HL-60 (cell line): ENCODE results near the gene FHIT.

Experiments used
- DNase-seq, 2 experiments: peaks; one replicate each; pipeline ENCODE4 v3.0.0-alpha.2; 2010 to 2020; ENCODE audit warnings: low read depth in 1 of 2, low spot score in 1 of 2
- H3K27ac ChIP-seq: fragments of 250-450 bp; sonication (Bioruptor Pico); replicated peaks from 2 replicates; pipeline ENCODE4 v1.5.1; 2020; ENCODE audit warnings: mild to moderate bottlenecking, moderate library complexity
- H3K27me3 ChIP-seq: fragments of 250-450 bp; sonication (Bioruptor Pico); 2 replicates; pipeline ENCODE4 v1.5.1; 2021; ENCODE audit warnings: mild to moderate bottlenecking, moderate library complexity; ENCODE audit not compliant: insufficient read depth, poor library complexity, severe bottlenecking
- H3K4me3 ChIP-seq: replicated peaks from 2 replicates; pipeline ENCODE4 v1.5.1; 2011; ENCODE audit warnings: mild to moderate bottlenecking, control low read depth, low read length; ENCODE audit not compliant: insufficient read depth
- GABPA ChIP-seq: IDR thresholded peaks from 2 replicates; pipeline ENCODE4 v1.6.1; 2012; ENCODE audit warnings: low read depth
- POLR2AphosphoS5 ChIP-seq: IDR thresholded peaks from 2 replicates; pipeline ENCODE4 v1.6.1; 2012; ENCODE audit warnings: low read depth
- SPI1 ChIP-seq: IDR thresholded peaks from 2 replicates; pipeline ENCODE4 v1.6.1; 2012; ENCODE audit warnings: low read depth, mild to moderate bottlenecking, borderline replicate concordance
- TF ChIP-seq, protein P1 (sequence below): IDR thresholded peaks from 2 replicates; pipeline ENCODE4 v1.6.1; 2012; ENCODE audit warnings: low read depth; ENCODE audit not compliant: insufficient replicate concordance
- TF ChIP-seq, protein P2 (sequence below): IDR thresholded peaks from one replicate; pipeline ENCODE4 v1.5.1; 2011; ENCODE audit warnings: low read length, control low read depth, inconsistent platforms; ENCODE audit not compliant: insufficient read depth

FHIT gene

DNA sequence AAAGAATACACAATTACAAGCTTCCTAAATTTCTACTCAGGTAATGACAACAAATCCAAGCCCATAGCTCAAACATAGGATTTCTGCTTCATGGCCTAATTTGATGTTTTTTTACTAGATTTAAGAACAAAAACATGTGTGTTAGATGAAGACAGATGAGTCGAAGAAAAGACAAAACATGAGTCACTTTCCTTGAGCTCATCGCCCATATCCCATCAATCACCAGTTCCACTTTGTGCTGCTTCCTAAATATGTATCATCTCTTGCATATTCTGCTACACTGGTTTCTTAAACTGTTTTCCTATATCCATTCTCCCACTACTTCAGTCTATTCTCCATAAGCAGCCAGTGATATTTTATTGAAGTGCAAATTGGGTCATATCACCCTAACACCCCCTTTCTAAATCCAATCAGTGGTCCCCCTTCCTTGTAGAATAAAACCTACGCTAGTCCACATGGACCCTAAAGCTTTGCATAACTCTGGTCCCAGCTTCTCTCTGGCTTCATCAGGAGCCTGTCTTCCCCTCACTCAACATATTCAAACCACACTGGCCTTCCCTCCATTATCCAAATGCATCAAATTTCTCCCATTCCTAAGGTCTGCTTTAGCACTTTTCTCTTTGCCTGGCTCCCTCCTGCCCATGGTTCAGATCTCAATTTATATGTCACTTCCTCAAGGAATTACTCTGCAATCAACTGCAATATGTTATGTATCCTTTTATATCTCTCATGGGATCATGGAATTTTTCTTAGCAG, 1033.9 kb downstream of the FHIT start:
- H3K27ac ChIP-seq, result no peak overlapping the region
- TF ChIP-seq, protein P1, sequence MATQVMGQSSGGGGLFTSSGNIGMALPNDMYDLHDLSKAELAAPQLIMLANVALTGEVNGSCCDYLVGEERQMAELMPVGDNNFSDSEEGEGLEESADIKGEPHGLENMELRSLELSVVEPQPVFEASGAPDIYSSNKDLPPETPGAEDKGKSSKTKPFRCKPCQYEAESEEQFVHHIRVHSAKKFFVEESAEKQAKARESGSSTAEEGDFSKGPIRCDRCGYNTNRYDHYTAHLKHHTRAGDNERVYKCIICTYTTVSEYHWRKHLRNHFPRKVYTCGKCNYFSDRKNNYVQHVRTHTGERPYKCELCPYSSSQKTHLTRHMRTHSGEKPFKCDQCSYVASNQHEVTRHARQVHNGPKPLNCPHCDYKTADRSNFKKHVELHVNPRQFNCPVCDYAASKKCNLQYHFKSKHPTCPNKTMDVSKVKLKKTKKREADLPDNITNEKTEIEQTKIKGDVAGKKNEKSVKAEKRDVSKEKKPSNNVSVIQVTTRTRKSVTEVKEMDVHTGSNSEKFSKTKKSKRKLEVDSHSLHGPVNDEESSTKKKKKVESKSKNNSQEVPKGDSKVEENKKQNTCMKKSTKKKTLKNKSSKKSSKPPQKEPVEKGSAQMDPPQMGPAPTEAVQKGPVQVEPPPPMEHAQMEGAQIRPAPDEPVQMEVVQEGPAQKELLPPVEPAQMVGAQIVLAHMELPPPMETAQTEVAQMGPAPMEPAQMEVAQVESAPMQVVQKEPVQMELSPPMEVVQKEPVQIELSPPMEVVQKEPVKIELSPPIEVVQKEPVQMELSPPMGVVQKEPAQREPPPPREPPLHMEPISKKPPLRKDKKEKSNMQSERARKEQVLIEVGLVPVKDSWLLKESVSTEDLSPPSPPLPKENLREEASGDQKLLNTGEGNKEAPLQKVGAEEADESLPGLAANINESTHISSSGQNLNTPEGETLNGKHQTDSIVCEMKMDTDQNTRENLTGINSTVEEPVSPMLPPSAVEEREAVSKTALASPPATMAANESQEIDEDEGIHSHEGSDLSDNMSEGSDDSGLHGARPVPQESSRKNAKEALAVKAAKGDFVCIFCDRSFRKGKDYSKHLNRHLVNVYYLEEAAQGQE, result no peak
- TF ChIP-seq POLR2AphosphoS5 (no peak), GABPA (no peak), SPI1 (no peak)
- TF ChIP-seq, protein P2, sequence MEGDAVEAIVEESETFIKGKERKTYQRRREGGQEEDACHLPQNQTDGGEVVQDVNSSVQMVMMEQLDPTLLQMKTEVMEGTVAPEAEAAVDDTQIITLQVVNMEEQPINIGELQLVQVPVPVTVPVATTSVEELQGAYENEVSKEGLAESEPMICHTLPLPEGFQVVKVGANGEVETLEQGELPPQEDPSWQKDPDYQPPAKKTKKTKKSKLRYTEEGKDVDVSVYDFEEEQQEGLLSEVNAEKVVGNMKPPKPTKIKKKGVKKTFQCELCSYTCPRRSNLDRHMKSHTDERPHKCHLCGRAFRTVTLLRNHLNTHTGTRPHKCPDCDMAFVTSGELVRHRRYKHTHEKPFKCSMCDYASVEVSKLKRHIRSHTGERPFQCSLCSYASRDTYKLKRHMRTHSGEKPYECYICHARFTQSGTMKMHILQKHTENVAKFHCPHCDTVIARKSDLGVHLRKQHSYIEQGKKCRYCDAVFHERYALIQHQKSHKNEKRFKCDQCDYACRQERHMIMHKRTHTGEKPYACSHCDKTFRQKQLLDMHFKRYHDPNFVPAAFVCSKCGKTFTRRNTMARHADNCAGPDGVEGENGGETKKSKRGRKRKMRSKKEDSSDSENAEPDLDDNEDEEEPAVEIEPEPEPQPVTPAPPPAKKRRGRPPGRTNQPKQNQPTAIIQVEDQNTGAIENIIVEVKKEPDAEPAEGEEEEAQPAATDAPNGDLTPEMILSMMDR, result no peak
- H3K27me3 ChIP-seq, result no peaks in the 10 kb centered on the region
- DNase-seq, result no peak
- H3K4me3 ChIP-seq, result no peak overlapping the region

DNA sequence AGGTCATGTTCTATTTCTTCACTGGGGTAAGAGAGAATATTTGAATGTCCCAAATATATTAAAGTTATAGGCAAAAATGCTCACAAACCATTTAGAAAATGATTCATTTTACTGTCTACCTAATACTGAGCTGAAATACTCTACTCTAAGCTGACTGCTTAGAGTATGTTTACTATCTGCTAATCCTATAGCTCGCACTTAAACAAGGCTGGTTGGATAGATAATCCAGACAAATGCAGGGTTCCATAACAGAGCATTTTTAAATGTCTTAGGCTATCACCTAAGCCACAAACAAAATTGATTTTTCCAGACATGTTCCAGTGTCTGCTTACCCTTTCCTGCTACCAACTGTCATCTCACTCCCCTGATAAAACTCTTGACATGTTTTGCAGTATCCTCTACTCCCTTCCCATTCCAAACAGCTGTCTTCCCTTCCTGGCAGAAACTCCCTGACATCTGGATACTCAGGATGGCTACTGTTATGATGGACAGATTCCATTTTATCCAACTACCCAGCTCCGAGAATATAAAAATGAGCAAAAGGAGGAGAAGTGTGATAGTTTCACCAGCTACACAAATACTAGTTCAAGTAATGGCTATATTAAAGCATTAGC, 1034.7 kb downstream of the FHIT start:
- TF ChIP-seq, protein P2, result no peak
- TF ChIP-seq POLR2AphosphoS5, result no peak
- no peak for TF ChIP-seq SPI1
- TF ChIP-seq, protein P1, result no peak
- no peak for TF ChIP-seq GABPA
- no peak for DNase-seq
- Histone ChIP-seq H3K27ac (no peak overlapping the region), H3K4me3 (no peak overlapping the region), H3K27me3 (no peaks in the 10 kb centered on the region)

DNA sequence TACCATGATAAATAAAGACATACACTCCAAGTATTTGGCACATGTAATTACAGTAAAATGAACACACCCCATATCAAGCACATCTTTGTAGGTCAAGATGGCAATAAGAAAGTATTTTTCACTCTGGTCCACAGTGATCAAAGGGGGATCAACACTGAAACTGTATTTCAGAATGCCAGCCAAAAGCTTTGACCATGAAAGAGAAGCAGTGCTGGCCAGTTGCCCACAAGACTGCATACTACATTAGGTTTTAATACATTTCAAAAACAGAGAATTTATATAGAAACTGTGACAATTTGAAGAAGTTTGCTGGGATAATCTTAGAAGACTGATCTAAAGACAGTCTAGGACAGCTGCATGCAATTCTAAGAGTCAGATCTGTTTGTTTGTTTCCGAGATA, 1035.3 kb downstream of the FHIT start:
- no peaks in the 10 kb centered on the region for H3K27me3 ChIP-seq
- TF ChIP-seq, protein P2, result no peak
- TF ChIP-seq GABPA (no peak), SPI1 (no peak), POLR2AphosphoS5 (no peak)
- TF ChIP-seq, protein P1, result no peak
- H3K27ac ChIP-seq, result no peak overlapping the region
- no peak for DNase-seq
- H3K4me3 ChIP-seq, result no peak overlapping the region
